Activated T-cell treated with anti-CD3 and anti-CD28 coated beads for 4 hours (primary cell): ENCODE results near the gene SMAD1.
A peak's percentile ranks its signal among the peaks of the same experiment; 100 is the strongest.
"Not testable (repeated sequence)": the region's sequence is repeated elsewhere in the genome, so short reads cannot be mapped to it uniquely, and the experiment has no call there.

Experiments
- DNase-seq: peaks from one replicate; pipeline ENCODE4 v3.0.0-alpha.2; 2020

Gene SMAD1

GRCh38 chr4:145530662-145531061, 49.0 kb downstream of the SMAD1 start:
- no peak for DNase-seq

GRCh38 chr4:145531223-145531622, 49.6 kb downstream of the SMAD1 start:
- DNase-seq = no peak

DNA sequence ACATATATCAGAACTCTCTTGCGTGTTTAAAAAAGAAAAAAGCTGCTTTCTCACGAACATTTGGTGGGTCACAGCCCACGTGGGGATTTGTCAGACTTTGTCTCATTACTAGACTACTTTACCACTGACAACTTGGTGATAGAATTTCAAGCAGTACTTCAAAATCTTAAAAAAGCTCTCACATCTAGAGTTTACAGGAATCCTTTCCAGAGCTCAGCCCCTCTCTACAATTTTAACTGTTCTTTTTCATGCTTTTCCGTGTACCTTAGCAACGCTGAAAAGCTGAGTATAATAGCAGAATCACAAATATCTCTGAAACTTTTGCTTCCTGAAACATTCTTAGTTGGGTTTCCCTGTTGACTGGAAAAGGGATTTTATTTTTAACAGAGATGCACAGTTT, 50.2 kb downstream of the SMAD1 start:
- no peak for DNase-seq

GRCh38 chr4:145533001-145533400, 51.3 kb downstream of the SMAD1 start:
- no peak for DNase-seq

GRCh38 chr4:145533415-145533814, 51.8 kb downstream of the SMAD1 start:
- DNase-seq = not testable (repeated sequence)

DNA sequence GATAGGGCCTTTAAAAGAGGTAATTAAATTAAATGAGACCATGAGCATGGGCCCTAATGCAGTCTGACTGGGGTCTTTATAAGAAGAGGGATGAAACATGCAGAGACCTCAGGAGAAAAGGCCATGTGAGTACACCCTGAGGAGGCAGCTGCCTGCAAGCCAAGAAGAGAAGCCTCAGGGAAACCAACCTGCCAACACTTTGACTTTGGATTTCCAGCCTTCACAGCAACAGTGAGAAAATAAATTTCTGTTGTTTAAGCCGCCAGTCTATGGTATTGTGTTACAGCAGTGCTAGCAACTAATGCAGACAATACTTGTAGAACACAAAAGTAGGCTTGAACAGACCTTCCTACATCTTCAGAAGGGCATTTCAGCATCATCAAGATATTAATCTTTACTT, 52.3 kb downstream of the SMAD1 start:
- DNase-seq = no peak

GRCh38 chr4:145535202-145535601, 53.5 kb downstream of the SMAD1 start:
- no peak for DNase-seq

GRCh38 chr4:145536044-145536443, 54.4 kb downstream of the SMAD1 start:
- no peak for DNase-seq

DNA sequence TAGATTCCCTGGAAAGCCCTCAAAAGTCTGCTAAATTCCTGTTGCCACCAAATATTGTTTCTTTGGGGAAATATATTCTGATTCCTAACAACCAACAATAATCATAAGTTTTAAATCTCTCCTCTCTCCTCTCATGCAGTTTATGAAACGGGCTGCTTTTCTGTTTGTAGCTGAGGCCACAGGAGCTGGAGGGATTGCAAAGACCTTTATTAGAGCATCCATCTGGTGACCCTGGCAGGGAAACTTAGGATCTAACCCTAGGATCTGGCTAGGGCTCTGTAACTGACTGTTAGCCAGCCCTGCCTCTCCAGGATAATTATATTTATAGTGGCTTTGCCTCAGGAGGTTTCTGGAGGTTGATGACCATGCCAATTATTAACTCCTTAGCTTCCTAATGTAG, 56.9 kb downstream of the SMAD1 start:
- no peak for DNase-seq

GRCh38 chr4:145539671-145540070, 58.0 kb downstream of the SMAD1 start:
- no peak for DNase-seq

DNA sequence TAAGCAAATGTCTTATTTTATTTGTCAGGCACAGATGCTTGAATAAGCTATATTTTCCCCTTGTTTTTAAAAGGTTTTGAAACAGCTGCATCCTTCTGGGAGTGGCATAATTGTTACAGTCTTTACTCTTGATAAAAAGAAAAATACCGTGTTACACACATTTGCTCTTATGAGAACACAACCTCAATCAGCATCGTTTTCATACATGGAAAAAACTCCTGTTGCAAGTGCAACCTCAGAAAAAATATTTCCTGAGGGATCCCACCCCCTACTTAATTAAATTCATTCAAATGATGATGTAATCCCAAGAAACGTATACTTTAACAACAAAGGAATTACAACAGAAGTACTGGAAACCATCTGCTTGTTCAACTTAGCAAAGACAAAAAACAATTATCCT, 58.6 kb downstream of the SMAD1 start:
- no peak for DNase-seq

GRCh38 chr4:145541346-145541745, 59.7 kb downstream of the SMAD1 start:
- DNase-seq = no peak

DNA sequence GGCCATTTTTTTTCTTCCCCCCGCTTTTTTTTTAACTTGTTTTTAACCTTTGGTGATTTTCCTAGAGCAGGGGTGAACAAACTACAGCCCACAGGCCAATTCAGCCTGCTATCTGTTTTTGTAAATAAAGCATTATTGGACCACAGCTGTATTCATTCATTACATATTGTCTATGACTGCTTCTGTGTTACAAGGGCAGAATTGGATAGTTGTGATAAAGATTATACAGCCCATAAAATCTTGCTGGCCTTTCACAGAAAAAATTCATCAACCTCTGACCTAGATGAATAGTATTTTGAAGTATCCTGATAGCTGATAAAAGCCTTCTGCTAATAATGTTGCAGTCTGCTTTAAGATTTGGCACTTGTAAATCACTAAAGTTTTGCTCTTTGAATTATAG, 63.4 kb downstream of the SMAD1 start:
- no peak for DNase-seq

DNA sequence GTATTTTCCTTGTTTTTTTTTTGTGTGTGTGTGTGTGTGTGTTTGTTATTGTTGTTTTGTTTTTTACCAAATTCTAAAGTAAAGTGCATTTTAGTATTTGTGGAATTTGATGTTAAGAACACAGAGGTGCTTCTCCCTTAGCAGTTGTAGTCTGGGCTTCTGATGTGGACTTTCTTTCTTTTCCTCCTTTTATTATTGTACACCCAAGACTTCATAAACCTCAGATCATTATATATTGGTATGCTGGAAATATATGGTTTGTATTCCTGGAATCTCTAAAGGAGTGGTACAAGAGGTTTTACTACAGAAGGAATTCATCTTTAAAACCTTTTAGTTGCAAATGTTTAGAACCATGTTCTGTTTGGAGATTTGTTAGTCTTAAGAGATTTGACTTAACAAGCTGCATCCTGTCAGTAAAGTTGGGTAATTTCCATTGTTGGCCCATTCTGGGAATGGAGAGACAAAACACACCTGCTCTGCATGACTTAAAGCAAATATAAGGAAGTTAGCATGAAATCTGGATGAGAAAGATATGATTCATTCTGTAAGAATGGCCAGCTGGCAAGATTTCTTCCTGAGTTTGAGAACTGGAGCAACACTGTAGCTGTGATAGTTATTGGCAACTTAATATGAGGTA, 64.0 kb downstream of the SMAD1 start:
- DNase-seq = no peak

GRCh38 chr4:145546175-145546915, 64.7 kb downstream of the SMAD1 start:
- DNase-seq = no peak

- DNase-seq = no peak
These were observed 70.0 kb downstream of the SMAD1 start for GRCh38 chr4:145551660-145552059.

GRCh38 chr4:145552181-145552822, 70.6 kb downstream of the SMAD1 start:
- no peak for DNase-seq

- DNase-seq = no peak
These were observed 71.7 kb downstream of the SMAD1 start for GRCh38 chr4:145553375-145553774.

DNA sequence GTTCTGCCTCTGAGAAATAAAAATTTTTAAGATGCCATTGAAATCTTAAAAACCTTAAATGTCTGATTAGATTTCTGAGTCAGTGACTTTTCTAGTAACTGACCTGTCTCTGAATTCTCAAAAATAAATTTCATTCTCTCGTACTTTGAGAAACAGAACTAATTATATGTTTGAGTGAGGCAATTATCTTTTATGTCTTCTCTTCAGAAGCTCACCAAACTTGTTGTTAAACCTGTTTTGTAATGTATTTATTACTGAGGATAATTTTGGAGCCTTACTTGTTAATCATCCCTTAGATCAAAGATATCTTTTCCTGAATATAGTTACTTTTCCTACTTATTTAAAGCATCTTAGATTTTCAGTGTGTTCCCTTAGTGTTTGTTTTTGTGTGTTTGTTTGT, 73.0 kb downstream of the SMAD1 start:
- no peak for DNase-seq

DNA sequence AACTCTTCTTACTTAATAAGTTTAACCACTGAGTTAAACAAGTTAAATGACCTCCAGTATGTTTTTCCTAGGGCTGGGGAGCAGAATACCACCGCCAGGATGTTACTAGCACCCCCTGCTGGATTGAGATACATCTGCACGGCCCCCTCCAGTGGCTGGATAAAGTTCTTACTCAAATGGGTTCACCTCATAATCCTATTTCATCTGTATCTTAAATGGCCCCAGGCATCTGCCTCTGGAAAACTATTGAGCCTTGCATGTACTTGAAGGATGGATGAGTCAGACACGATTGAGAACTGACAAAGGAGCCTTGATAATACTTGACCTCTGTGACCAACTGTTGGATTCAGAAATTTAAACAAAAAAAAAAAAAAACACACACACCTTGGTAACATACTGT, 76.1 kb downstream of the SMAD1 start:
- DNase-seq = peak; percentile 42

DNA sequence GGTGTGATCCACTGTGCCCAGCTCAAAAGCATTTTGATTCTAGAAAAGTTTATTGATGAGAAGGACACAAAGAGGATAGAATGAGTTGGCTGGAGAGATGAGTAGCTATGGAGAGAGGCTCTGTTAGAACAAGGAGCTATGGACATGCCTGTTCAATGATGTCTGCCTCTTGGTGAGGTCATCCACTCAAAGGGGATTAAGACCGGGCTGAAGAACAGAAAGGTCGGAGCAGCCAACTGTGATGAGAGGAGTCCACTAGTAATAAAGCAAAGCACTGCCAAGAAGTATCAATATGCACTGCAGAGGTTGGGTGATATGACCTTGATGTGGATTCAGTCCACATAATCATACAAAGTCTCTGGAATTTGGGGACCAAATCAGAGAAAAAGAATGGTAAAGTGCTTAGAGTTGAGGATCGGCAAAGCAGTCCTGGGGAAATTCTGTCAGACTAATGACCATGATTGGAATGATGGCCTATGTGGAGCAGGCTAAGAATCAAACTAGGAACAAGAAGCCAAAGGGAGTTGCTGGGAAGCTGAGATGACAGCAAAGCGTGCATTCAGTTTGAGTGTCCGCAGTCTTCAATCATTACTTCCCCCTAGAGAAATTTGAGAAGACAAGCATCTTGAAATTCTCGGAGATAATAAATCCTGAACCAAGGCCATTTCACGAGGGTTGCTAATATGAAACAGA, 81.8 kb downstream of the SMAD1 start:
- no peak for DNase-seq

- DNase-seq = no peak
These were observed 82.9 kb downstream of the SMAD1 start for GRCh38 chr4:145564540-145564939.

- DNase-seq = no peak
These were observed 83.7 kb downstream of the SMAD1 start for GRCh38 chr4:145565328-145565727.
